ENCODE measurements around the gene IFITM1. TPM values are rescaled to one million over a fixed set of nuclear protein-coding genes. Genes with fewer than 3 reads are reported as not detected.

IFITM1 gene
- total and polyA plus RNA-seq, 2 of the 13 experiments (the other 11 are each of a cell fraction or from before 2014, with no cell fraction given) = 0.38 to 11.1 TPM

DNA sequence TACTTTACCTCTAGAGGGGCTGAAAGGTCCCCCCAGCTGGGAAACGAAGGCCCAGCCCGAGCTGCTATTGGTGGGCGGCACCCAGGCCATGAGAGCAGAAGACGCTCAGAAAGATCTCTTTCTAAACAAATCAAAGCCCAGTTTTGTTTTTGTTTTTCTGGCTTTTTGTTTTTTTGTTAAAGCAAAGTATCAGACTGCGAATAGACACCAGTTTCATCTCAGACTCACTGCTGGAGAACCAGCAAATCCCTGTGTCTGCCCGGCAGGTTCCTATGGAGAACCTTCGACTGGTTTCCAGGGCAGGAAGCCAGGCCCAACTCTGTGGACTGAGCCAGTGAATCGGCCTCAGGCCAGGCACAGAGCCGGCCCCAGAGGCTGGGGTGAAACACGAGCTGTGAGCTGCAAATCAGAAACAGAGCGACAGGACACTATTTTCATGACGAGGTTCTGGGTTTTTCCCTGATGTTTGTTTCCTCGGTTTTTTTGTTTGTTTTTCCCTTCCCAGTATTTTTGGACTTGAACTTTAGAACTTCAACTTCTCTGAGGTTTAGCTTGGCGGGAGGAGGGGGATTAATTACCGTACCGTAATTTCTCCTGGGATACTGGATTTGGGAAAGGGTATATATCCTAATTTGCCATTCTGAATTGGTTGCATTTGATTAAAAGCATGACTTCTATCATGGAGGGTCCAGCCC, 39.5 kb downstream of the IFITM1 start (continued):
- peak; percentile 15; the same call in 1 of the 2 replicates for TF ChIP-seq NR2C2 (CRISPR knock-in tag; IDR thresholded peaks at IDR 0.05; ENCODE audit: borderline replicate concordance)
- no peak for TF ChIP-seq NFKB2 (CRISPR knock-in tag; IDR thresholded peaks at IDR 0.05; ENCODE audit: borderline replicate concordance)
- 0 out of 2 replicates have a peak, but pooled peaks have one; percentile 49 for TF ChIP-seq FLYWCH1 (CRISPR knock-in tag; IDR thresholded peaks at IDR 0.05)
- TF ChIP-seq KDM4B (CRISPR knock-in tag; IDR thresholded peaks at IDR 0.05) = peak; percentile 79; the same call in 1 of the 2 replicates
- TF ChIP-seq, protein P1, sequence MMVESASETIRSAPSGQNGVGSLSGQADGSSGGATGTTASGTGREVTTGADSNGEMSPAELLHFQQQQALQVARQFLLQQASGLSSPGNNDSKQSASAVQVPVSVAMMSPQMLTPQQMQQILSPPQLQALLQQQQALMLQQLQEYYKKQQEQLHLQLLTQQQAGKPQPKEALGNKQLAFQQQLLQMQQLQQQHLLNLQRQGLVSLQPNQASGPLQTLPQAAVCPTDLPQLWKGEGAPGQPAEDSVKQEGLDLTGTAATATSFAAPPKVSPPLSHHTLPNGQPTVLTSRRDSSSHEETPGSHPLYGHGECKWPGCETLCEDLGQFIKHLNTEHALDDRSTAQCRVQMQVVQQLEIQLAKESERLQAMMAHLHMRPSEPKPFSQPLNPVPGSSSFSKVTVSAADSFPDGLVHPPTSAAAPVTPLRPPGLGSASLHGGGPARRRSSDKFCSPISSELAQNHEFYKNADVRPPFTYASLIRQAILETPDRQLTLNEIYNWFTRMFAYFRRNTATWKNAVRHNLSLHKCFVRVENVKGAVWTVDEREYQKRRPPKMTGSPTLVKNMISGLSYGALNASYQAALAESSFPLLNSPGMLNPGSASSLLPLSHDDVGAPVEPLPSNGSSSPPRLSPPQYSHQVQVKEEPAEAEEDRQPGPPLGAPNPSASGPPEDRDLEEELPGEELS (CRISPR knock-in tag; IDR thresholded peaks at IDR 0.05) = peak; percentile 52; the same call in 1 of the 2 replicates
- TF ChIP-seq ZNF772 (CRISPR knock-in tag; IDR thresholded peaks at IDR 0.05) = peak; percentile 62; the same call in 1 of the 2 replicates
- TF ChIP-seq, protein P2, sequence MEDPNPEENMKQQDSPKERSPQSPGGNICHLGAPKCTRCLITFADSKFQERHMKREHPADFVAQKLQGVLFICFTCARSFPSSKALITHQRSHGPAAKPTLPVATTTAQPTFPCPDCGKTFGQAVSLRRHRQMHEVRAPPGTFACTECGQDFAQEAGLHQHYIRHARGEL (CRISPR knock-in tag; IDR thresholded peaks at IDR 0.05) = no peak
- 0 out of 2 replicates have a peak, but pooled peaks have one; percentile 60 for TF ChIP-seq ZNF605 (CRISPR knock-in tag; IDR thresholded peaks at IDR 0.05)
- 0 out of 2 replicates have a peak, but pooled peaks have one; percentile 71 for TF ChIP-seq ZNF253 (CRISPR knock-in tag; IDR thresholded peaks at IDR 0.05; ENCODE audit: borderline replicate concordance)
- TF ChIP-seq, protein P3, sequence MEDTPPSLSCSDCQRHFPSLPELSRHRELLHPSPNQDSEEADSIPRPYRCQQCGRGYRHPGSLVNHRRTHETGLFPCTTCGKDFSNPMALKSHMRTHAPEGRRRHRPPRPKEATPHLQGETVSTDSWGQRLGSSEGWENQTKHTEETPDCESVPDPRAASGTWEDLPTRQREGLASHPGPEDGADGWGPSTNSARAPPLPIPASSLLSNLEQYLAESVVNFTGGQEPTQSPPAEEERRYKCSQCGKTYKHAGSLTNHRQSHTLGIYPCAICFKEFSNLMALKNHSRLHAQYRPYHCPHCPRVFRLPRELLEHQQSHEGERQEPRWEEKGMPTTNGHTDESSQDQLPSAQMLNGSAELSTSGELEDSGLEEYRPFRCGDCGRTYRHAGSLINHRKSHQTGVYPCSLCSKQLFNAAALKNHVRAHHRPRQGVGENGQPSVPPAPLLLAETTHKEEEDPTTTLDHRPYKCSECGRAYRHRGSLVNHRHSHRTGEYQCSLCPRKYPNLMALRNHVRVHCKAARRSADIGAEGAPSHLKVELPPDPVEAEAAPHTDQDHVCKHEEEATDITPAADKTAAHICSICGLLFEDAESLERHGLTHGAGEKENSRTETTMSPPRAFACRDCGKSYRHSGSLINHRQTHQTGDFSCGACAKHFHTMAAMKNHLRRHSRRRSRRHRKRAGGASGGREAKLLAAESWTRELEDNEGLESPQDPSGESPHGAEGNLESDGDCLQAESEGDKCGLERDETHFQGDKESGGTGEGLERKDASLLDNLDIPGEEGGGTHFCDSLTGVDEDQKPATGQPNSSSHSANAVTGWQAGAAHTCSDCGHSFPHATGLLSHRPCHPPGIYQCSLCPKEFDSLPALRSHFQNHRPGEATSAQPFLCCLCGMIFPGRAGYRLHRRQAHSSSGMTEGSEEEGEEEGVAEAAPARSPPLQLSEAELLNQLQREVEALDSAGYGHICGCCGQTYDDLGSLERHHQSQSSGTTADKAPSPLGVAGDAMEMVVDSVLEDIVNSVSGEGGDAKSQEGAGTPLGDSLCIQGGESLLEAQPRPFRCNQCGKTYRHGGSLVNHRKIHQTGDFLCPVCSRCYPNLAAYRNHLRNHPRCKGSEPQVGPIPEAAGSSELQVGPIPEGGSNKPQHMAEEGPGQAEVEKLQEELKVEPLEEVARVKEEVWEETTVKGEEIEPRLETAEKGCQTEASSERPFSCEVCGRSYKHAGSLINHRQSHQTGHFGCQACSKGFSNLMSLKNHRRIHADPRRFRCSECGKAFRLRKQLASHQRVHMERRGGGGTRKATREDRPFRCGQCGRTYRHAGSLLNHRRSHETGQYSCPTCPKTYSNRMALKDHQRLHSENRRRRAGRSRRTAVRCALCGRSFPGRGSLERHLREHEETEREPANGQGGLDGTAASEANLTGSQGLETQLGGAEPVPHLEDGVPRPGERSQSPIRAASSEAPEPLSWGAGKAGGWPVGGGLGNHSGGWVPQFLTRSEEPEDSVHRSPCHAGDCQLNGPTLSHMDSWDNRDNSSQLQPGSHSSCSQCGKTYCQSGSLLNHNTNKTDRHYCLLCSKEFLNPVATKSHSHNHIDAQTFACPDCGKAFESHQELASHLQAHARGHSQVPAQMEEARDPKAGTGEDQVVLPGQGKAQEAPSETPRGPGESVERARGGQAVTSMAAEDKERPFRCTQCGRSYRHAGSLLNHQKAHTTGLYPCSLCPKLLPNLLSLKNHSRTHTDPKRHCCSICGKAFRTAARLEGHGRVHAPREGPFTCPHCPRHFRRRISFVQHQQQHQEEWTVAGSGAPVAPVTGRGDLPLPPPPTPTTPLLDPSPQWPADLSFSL (CRISPR knock-in tag; IDR thresholded peaks at IDR 0.05) = no peak
- peak in 1 of 2 experiments; percentile 84; a peak in 1 of 4 replicates for TF ChIP-seq KLF16 (CRISPR knock-in tag; IDR thresholded peaks at IDR 0.05)
